ENCODE results near the gene LDLRAD3.

LDLRAD3 gene

DNA sequence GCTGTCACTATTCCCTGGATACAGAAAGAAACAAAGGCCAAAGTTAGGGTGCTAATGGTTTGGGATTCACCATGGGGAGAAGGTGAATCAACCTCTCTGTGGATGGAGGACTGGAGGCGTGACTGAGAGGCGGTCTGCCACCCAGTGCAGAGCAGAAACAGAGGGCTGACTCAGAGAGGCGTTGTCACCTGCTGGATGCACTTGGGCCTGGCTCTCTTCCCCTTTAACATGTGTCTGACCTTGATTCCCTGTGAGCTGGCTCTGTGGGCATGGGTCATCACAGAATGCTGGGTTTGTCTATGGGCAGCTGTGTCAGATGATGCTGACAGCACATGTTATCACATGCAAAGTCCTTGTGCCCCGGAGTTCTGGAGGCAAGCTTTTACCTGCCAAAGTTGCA lies 75.9 kb downstream of the LDLRAD3 start:
- no peak for TF ChIP-seq ZNF70 (CRISPR knock-in tag; IDR thresholded peaks at IDR 0.05)
- TF ChIP-seq, protein P1, sequence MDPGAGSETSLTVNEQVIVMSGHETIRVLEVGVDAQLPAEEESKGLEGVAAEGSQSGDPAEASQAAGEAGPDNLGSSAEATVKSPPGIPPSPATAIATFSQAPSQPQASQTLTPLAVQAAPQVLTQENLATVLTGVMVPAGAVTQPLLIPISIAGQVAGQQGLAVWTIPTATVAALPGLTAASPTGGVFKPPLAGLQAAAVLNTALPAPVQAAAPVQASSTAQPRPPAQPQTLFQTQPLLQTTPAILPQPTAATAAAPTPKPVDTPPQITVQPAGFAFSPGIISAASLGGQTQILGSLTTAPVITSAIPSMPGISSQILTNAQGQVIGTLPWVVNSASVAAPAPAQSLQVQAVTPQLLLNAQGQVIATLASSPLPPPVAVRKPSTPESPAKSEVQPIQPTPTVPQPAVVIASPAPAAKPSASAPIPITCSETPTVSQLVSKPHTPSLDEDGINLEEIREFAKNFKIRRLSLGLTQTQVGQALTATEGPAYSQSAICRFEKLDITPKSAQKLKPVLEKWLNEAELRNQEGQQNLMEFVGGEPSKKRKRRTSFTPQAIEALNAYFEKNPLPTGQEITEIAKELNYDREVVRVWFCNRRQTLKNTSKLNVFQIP (CRISPR knock-in tag; IDR thresholded peaks at IDR 0.05; ENCODE audit: borderline replicate concordance, low read depth): no peak
- TF ChIP-seq PPARA (CRISPR knock-in tag; IDR thresholded peaks at IDR 0.05; ENCODE audit: borderline replicate concordance): no peak
- no peak for TF ChIP-seq ZFP3 (CRISPR knock-in tag; IDR thresholded peaks at IDR 0.05)
- TF ChIP-seq RARB (CRISPR knock-in tag; IDR thresholded peaks at IDR 0.05): no peak
- TF ChIP-seq SNAI2 (CRISPR knock-in tag; IDR thresholded peaks at IDR 0.05): no peak
- TF ChIP-seq GLIS3 (CRISPR knock-in tag; IDR thresholded peaks at IDR 0.05): no peak
- peak; percentile 25 for ATAC-seq

DNA sequence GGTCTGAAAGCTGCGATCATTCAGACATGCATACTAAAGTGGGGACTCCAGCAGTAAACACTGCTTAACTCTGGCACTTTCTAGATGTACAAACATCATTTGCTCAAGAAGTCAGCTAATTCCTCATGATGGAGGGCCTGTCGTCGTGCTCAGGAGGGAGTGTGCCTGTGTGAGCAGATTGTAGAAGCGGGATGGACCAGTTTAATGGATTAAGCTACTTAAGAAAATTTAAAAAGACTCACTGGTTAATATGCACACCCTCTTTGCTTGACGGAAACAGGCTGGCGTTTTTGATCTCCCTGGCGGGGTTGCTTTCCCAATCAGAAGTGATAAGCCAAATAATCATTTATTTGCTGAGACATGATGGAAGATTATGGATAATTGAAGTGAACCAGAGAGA lies 79.0 kb downstream of the LDLRAD3 start:
- no peak for TF ChIP-seq ZFP30 (CRISPR knock-in tag; IDR thresholded peaks at IDR 0.05)
- no peak for TF ChIP-seq ISL1 (CRISPR knock-in tag; IDR thresholded peaks at IDR 0.05)
- no peak for TF ChIP-seq BACH2 (CRISPR knock-in tag; IDR thresholded peaks at IDR 0.05; ENCODE audit: borderline replicate concordance)
- no peak for TF ChIP-seq RARB (CRISPR knock-in tag; IDR thresholded peaks at IDR 0.05)
- TF ChIP-seq, protein P2, sequence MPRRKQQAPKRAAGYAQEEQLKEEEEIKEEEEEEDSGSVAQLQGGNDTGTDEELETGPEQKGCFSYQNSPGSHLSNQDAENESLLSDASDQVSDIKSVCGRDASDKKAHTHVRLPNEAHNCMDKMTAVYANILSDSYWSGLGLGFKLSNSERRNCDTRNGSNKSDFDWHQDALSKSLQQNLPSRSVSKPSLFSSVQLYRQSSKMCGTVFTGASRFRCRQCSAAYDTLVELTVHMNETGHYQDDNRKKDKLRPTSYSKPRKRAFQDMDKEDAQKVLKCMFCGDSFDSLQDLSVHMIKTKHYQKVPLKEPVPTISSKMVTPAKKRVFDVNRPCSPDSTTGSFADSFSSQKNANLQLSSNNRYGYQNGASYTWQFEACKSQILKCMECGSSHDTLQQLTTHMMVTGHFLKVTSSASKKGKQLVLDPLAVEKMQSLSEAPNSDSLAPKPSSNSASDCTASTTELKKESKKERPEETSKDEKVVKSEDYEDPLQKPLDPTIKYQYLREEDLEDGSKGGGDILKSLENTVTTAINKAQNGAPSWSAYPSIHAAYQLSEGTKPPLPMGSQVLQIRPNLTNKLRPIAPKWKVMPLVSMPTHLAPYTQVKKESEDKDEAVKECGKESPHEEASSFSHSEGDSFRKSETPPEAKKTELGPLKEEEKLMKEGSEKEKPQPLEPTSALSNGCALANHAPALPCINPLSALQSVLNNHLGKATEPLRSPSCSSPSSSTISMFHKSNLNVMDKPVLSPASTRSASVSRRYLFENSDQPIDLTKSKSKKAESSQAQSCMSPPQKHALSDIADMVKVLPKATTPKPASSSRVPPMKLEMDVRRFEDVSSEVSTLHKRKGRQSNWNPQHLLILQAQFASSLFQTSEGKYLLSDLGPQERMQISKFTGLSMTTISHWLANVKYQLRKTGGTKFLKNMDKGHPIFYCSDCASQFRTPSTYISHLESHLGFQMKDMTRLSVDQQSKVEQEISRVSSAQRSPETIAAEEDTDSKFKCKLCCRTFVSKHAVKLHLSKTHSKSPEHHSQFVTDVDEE (CRISPR knock-in tag; IDR thresholded peaks at IDR 0.05): no peak
- TF ChIP-seq, protein P1 (CRISPR knock-in tag; IDR thresholded peaks at IDR 0.05; ENCODE audit: borderline replicate concordance, low read depth): no peak
- no peak for TF ChIP-seq ZNF8 (CRISPR knock-in tag; IDR thresholded peaks at IDR 0.05)
- no peak for TF ChIP-seq ZC3H10 (CRISPR knock-in tag; IDR thresholded peaks at IDR 0.05)
- no peak for TF ChIP-seq ARNTL (CRISPR knock-in tag; IDR thresholded peaks at IDR 0.05; ENCODE audit: borderline replicate concordance, low read depth)
- TF ChIP-seq, protein P3, sequence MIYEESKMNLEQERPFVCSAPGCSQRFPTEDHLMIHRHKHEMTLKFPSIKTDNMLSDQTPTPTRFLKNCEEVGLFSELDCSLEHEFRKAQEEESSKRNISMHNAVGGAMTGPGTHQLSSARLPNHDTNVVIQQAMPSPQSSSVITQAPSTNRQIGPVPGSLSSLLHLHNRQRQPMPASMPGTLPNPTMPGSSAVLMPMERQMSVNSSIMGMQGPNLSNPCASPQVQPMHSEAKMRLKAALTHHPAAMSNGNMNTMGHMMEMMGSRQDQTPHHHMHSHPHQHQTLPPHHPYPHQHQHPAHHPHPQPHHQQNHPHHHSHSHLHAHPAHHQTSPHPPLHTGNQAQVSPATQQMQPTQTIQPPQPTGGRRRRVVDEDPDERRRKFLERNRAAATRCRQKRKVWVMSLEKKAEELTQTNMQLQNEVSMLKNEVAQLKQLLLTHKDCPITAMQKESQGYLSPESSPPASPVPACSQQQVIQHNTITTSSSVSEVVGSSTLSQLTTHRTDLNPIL (CRISPR knock-in tag; IDR thresholded peaks at IDR 0.05; ENCODE audit: low read depth): no peak
- no peak for TF ChIP-seq TOX (CRISPR knock-in tag; IDR thresholded peaks at IDR 0.05; ENCODE audit: borderline replicate concordance)
- TF ChIP-seq, protein P4, sequence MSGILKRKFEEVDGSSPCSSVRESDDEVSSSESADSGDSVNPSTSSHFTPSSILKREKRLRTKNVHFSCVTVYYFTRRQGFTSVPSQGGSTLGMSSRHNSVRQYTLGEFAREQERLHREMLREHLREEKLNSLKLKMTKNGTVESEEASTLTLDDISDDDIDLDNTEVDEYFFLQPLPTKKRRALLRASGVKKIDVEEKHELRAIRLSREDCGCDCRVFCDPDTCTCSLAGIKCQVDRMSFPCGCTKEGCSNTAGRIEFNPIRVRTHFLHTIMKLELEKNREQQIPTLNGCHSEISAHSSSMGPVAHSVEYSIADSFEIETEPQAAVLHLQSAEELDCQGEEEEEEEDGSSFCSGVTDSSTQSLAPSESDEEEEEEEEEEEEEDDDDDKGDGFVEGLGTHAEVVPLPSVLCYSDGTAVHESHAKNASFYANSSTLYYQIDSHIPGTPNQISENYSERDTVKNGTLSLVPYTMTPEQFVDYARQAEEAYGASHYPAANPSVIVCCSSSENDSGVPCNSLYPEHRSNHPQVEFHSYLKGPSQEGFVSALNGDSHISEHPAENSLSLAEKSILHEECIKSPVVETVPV (CRISPR knock-in tag; IDR thresholded peaks at IDR 0.05): no peak
- TF ChIP-seq, protein P5, sequence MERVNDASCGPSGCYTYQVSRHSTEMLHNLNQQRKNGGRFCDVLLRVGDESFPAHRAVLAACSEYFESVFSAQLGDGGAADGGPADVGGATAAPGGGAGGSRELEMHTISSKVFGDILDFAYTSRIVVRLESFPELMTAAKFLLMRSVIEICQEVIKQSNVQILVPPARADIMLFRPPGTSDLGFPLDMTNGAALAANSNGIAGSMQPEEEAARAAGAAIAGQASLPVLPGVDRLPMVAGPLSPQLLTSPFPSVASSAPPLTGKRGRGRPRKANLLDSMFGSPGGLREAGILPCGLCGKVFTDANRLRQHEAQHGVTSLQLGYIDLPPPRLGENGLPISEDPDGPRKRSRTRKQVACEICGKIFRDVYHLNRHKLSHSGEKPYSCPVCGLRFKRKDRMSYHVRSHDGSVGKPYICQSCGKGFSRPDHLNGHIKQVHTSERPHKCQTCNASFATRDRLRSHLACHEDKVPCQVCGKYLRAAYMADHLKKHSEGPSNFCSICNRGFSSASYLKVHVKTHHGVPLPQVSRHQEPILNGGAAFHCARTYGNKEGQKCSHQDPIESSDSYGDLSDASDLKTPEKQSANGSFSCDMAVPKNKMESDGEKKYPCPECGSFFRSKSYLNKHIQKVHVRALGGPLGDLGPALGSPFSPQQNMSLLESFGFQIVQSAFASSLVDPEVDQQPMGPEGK (CRISPR knock-in tag; IDR thresholded peaks at IDR 0.05; ENCODE audit: borderline replicate concordance): no peak
- TF ChIP-seq ESRRG (CRISPR knock-in tag; IDR thresholded peaks at IDR 0.05): no peak
- no peak for TF ChIP-seq GLIS3 (CRISPR knock-in tag; IDR thresholded peaks at IDR 0.05)
- TF ChIP-seq ZFP3 (CRISPR knock-in tag; IDR thresholded peaks at IDR 0.05): no peak
- TF ChIP-seq ZNF565 (CRISPR knock-in tag; conservative IDR thresholded peaks at IDR 0.05; ENCODE audit: low read depth): no peak
- ATAC-seq: no peak

All from SK-N-SH treated with all-trans-retinoic acid at 6 μM for 48 hours (cell line).